ENCODE measurements around the gene SCUBE1.

SCUBE1 gene

DNA sequence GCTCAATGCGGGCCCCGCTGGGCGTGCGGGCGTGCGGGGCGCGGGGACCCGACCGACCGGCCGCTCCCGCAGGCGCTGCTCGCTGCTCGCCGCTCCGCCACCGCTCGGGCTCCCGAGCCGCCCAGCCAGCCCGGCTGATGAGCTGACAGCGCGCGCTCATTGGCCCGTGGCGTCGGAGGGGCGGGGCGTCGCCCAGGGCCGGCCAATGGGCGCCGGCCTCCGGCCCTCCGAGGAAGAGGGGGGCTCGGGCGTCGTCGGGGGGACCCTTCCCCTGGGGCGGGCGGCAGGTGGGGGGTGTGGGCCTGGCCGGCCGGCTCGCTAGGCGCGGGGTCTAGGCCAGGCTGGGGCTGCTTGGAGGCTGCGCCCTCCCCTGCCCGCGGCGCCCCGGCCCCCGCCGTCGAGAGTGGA lies at the start of gene SCUBE1:
SCUBE1 (minus strand) TSS at position 111 of the 408 bp plus-strand sequence. CDS start 111 bp downstream, outside the sequence.
- DNase-seq, result no peak

DNA sequence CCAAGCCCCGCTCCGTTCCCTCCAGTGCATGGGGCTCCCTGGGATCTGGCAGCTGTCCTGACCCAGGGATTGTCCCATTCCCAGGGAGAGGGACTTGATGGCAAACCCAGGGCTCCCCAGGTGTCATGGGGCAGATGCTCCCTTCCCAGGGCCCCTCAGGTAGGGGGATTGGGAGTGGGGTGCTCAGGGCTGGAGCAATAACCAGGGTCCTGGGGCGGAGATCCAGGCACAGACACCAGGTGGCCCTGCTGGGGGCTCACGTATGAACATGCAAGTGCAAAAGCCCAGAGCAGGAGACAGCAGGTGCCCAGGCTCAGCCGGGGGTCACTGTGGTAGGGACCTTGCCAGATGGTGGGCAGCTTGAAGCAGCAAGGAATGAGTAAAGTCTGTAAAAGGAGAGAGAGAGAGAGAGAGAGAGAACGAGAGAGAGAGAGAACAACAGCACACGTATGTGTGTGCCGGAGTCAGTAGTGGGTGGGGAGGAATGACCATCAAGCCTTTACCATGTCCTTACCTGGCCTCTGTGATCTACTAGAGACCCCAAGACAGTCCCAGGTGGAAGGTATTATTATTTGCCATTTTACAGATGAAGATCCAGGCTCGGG lies 49.3 kb upstream of the SCUBE1 start:
- DNase-seq, result no peak

DNA sequence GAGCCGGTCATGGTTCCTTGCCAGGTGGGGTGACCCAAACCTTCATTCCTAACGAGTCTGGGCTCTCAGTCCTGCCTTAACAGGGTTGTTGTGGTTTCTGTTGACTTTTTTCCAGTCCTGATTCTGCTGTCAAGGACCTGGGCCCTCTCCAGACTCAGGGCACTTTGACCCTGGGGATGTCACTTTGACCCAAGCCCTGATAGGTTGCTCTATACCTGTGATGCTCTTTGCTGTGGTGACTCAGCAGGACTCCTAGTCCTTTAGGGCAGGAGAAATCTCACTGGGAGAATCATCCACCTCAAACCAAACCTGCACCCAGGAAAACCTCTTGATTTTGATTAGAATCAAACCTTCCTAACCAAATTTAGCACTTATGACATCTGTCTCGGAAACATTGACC lies 48.1 kb upstream of the SCUBE1 start:
- no peak for DNase-seq

DNA sequence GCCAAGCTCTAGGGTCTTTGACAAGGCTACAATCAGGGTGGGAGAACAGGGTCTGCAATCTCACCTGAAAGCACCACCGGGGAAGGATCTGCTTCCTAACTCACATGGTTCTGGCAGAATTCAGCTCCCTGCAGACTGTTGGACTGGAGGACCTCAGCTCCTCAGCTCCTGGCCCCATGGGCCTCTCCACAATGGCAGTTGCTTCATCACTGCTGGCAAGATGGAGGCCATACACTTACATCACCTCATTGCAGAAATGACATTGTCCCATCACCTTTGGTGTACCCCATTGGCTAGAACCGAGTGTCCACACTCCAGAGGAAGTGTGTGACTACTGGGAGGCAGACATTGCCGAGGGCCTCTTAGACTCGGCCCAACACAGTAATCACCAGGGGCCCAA lies 47.7 kb upstream of the SCUBE1 start:
- DNase-seq, result no peak

DNA sequence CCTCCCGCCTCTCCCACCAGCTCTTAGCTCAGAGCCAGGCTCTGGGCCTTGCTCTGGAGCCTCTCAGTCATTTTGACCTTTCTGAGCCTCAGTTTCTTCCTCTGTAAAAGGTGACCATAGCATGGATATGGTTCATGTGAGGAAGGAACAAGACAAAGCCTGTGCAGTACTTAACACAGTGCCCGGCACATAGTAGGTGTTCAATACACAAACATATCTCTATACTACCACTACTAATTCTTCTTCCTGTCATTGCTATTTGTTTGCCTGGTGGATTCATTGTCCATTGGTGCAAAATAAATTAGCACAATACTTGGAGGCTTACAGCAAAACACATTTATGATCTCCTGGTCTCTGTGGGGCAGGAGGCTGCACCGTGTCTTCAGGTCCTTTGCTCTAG lies 47.0 kb upstream of the SCUBE1 start:
- no peak for DNase-seq

DNA sequence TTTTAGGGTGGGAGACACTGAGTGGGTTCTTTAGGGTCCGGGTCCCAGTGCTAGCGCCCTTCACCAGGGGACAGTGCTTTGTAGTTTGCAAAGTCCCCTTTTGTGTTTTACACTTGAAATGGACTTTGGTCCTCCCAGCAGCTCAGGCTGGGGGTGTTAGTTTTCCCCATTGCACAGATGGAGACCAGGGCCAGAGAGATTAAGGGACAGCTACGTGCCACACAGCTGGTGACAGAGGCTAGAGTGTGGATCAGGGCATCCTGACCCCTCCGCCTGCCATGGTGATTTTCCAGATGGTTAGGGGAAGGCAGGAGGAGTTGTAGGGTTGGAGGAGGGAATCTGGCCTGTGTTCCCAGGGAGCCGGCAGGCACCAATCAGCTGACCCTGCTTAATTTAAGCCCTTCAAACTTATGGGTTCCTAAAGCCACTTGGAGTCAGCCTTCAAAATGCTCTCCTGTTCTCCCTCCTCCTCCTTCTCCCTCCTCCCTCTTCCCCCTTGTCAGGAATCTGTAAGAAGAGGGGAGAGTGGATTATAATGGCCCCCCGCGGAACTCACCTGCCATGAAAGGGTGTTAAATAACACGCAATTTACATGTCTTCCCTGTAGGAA lies 46.2 kb upstream of the SCUBE1 start:
- DNase-seq, result no peak

DNA sequence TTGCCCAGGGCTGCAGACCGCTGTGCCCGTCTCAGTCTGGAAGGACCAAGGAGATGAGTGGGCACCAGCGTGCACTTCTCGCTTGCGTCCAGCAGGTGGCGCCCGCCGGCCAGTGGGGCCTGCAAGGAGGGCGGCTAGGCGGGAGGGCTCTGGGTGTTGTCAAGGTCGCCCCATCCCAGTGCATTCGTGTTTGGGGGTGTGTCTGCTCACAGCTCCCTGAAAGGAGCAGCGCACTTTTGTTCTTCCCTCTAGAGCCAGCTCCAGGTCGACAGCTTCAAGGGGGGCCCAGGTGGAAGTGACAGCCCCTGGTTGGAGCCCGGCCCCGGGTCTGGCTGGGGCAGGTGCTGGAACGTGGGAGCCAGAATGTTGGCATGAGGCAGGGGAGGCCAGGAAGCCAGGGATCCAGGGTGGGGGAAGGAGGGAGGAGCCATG lies 45.3 kb upstream of the SCUBE1 start:
- no peak for DNase-seq

DNA sequence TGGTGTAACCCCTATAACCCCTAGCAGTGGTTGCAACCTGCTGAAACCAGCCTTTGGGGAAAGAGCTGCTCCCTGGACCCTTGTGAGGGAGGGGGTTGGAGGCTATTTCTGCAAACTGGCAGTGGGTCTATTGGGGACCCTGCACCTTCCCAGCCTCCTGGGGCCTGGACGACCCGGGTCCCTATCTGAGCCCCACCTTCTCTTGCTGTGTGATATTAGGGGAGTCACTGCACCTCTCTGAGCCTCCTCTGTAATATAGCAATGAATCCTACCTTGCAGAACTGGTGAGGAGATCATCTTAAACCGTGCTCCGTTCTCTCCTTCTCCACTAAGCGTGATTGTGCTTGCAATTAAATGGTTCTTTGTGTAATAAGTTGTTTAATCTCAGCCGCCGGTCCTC lies 44.6 kb upstream of the SCUBE1 start:
- DNase-seq, result no peak

DNA sequence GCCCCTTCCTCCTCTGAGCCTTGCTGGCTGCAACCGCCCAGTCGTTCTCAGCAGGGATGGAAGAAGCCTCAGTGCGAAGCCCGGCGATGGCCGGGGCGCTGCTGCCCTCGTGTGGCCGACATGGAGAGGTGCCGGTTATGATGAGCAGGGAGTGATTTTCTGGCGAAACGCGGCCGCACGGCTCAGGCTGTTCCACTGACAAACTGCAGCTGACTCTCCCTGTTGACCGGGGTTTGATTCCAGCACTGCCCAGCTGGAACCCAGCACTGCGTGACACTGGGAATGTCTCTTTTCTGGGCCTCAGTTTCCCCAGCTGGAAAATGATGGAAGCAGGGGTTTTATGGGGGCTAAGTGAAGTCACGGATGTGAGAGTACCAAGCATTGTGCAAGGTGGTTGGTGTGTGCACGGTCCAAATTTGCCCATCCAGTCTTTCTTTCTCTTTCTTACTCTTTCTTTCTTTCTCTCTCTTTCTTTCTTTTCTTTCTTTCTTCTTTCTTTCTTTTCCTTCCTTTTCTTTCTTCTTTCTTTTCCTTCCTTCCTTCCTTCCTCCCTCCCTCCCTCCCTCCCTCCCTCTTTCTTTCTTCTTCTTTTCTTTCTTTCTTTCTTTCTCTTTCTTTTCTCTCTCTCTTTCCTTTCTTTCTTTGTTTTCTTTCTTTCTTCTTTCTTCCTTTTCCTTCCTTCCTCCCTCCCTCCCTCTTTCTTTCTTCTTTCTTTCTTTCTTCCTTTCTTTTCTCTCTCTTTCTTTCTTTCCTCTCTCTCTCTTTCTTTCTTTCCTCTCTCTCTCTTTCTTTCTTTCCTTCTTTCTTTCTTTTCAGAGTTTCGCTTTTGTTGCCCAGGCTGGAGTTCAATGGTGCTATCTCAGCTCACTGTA lies 42.8 kb upstream of the SCUBE1 start:
- DNase-seq, result peak; percentile 44

DNA sequence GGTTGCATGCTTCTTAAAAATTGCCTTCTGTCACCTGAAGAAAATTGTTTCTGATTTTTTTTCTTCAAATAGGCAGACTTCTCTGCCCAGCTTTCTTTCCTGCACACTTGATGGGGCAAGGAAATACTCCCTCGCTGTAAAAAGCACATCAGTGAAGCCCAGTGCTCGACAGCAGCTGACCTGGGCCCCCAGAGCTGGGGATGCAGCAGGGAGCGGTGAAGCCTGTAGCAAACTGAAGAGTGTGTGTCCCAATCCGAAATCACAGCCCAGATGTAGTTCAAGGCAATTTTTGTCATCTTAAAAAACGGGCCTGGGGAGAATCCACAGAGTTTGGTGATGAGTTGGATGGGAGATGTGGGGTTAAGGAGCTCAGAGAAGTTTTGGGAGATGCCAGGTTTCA lies 41.7 kb upstream of the SCUBE1 start:
- no peak for DNase-seq

DNA sequence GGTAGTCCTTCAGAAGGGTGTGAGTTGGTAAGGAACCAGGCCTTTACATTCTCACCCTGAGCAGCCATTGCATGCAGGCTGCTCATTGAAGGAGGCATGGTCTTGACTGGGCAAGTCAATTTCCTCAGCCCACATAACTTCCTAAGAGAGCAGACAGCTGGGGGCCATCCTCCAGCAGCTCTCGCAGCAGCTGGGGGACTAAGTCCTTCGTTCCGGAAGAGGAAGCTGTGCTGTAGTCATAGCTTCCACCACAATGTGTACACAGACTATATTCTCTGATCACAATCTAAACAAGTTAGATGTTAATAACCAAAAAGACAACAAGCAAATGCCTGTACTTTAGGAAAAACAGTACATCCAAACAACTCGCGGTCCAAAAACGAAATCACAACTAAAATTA lies 38.5 kb upstream of the SCUBE1 start:
- no peak for DNase-seq

DNA sequence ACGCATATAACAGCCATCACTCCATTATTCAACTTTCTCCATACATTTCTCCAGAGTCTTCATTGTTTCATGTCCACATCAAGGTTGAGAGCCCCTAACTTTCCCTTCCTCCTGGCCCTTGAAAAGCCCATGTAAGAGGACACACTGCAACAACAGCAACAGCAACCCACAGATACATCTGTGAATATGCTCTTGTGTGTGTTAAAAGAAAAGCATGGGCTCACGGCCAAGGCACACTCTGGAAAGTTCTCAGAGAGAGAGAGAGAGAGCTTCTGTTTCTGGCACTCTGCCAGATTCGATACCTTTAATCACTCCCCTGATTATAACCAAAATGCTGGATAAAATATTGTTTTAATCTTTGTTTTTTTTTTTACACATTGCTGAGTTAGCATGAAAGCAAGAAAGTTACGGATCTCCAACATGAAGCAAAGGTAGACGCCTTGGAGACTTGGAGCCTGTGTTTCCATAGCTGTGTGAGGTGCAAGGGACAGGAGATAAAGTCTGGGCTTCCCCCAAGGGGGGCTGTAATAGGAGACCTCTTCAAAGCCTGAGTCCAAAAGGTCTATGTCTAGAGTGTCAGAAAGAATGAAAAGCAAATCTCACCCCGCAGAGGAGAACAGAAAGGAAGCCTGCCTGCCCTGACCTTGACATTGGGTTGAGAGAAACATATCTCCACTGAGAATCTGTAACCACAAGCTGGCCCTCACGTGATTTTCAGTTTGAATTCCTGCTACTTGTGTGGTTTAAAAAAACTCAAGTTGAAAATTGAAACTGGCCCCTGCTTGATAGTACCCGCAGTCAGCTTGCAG lies 34.9 kb upstream of the SCUBE1 start:
- DNase-seq, result no peak

DNA sequence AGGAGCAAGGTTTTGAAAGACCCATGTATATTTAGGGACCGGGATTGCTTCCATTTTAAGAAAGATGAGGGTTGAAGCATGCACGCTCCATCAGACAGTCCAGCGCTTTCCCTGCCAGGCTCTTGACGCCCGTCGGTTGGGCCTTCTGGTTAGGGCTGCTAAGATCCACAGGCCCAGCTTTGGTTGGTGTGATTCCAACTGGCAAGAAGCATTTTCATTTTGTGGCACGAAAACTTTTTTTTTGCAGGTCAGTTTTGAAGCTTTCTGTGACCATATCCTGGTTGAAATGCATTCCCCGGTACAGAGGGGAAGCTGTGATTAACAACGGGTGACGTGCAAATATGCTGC lies 34.4 kb upstream of the SCUBE1 start:
- DNase-seq, result no peak

DNA sequence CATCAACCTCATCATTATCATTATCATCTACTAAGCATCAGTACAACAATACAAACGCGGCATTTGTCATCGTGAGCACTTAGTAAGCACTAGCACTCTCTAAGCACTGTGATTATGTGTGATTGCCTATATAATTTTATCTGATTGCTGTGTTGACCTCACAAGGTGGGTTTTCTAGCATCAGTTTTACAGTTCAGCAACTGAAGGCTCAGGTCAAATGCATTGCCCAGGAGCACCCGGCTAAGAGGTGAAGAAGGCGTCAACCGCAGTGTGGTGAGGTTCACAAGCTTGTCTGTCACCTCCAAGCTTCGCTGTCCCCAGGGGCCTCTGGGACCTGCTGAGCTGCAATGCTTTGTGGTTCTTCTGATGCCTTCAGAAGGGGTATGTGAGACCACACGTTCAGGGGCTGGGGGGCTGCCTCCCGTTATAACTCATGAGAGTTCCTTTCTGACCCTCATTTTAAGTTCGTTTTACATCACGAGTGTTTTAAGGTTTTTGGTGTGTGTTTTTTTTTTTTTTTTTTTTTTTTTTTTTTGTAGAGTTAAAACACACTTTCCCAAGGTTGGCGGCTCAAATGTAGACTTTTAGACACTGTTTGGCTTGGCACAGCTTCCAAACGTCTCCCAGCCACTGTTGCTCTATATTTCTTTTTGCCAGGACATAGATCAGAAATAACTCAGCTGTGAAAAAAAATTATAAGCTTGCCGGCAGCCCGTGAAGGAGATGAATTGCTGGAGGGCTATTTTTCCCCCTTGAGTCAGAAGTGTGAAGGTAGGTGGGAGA lies 33.8 kb upstream of the SCUBE1 start:
- no peak for DNase-seq

DNA sequence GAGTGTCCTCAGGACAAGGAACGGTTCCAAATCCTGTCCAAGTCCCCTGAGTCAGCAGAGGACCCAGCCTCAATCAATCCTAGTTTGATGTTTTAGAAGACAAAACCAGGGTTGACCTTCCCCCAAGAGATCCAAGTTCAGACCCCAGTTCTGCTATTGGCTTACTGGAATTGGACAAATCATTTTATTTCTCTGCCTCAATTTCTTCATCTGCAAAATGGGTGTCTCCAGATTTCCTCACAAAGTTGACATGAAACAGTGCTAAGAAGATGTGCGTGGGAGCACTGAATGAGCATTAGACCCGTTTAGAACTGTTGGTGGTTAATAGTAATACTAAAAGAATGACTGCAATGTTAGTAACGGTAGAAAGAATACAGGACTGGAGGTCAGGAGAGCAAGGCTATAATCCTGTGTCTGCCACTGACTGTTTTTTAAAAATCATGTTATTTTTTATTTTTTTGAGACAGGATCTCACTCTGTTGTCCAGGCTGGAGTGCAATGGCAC lies 32.8 kb upstream of the SCUBE1 start:
- DNase-seq, result no peak

DNA sequence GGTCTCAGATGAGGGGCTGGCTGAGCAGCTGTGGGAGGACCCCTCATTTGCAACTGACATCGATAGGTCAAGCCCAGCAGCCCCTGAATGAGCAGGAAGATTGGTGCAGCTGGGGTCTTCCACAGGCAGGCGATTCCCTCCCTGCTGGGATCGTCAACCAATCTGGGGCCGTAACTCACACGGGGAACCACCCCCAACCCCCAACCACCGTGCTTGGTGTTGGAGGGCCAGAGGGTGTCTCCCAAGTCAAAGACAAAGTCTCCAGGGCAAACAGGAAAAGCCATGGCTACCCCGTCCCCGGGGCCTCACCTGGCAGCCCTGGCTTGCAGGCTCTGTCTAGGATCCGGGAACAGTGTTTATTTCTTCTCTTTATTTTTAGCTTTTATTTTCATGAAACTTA lies 26.9 kb upstream of the SCUBE1 start:
- DNase-seq, result no peak

DNA sequence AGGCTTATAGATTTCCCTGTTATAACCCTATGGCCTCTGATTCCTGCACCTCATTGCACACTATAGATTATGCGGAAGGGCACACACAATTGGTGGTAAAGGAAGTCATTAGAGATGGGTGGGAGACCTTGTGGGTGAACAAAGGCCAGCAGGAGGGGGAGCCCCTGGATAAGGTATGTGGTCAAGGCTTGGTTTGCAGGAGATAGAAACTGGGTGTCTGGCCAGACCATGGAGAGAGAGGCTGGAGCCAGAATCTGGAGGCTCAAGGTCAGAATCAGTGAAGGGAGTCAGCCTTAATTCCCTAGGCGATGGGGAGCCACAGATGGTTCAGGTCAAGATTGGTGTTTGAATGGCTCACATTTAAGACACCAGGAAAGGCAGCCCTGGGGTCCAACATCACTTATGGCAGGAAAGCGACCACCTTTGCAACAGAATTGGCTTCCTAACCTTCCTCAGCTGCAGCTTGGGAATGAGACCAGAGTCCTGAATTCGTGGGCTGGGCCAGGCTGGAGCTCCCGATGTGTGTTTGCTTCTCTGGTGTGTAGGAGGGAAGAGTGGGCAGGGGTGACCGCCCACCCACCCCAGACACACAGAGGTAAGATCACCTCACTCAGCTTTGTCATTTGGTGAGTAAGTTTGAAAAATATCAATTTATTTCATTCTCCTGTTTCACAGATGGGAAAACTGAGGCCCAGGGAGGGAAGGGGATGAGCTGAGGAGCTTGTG lies 22.7 kb upstream of the SCUBE1 start:
- no peak for DNase-seq

DNA sequence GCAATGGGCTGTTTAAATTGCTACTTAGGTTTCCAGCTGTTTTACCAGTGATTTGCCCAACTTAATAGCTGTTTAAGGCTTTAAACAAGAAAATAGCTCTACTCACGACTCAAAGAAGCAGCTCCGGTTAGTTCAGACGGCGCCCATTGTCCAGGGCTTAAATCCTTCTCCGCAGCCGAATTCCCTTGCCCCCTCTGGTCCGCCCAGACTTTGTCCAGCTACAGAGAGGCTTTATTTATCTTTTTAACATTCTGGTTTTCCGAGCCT lies 20.9 kb upstream of the SCUBE1 start:
- no peak for DNase-seq

DNA sequence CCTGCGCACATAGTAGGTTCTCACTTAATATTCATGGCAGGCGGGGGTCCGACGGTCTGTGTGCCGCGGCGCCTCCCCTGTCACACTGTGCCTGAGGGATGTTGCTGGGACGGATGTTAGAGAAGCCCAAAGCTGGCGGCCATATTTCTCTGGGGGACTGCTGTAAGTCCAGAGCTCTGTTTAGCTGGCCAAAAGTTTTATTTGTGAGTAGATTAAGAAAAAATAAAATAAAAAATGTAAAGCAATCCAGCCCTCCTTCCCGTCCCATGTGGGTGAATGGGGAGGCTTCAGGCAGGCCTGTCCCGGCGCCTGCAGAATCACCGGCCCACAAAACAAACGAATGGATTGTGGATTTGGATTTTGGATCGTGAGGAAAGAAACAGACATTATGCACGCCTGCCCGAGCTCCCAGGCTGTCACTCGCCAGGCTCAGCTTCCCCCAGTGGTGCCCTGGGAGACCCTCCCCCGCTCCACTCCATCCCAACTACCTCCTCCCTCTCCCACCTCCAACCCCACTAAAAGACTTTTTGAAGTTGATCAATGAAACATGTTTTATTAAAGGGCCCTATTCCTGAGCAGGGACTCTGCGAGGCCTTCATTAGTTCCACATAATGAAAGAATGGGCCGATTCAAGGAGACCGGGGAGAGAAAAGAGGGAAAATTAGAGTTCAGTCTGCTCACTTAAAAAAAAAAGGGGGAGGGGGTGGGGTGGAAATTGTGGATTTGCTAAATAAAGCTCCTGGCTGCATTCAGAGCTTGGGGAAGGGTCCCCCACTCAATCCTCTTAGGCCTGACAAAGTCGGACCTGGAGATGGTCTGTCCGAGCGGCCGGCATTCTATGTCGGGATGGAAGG lies 20.4 kb upstream of the SCUBE1 start:
- no peak for DNase-seq

DNA sequence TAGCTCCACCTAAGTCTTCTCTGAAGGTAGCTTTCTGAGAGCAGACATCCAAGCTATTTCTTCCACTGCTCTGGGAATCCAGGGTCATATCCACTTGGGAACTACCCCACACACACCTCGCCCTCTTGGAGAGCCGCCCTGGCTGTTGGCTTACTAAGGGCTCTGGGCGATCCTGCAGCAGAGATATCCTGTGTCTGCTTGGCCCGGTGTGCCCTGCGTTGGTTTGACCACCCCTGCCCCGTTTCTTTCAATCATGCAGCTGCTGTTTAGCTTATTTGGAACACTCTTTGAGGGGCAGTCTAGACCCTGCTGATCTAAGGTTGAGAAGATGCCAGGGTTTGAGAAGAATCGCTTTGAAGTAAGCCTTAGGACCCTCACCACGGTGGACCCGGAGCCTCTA lies 17.4 kb upstream of the SCUBE1 start:
- DNase-seq, result no peak

DNA sequence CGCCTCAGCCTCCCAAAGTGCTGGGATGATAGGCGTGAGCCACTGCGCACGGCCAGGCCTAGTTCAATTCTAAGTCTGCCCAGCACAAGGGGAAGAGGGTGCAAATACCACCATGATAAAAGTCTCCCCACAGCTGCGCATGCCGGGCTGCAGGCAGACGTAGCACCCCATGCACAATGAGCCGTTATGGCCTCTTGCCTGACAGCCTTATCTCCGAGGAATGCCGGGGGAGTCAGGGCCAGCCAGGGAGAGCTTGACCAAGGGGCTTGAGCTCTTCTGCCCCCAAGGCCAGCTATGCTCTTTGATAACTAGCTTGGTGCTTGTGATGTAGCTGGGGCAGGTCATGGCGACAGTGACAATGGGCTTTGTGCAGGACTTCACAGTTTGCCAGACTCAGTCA lies 13.7 kb upstream of the SCUBE1 start:
- DNase-seq, result no peak
